ENCODE data around the gene RNLS. TPM values are rescaled to one million over a fixed set of nuclear protein-coding genes. Genes with fewer than 3 reads are reported as not detected.

The RNLS gene
- total RNA-seq, 1 experiment from 2014 or later, result 8.1 TPM

DNA sequence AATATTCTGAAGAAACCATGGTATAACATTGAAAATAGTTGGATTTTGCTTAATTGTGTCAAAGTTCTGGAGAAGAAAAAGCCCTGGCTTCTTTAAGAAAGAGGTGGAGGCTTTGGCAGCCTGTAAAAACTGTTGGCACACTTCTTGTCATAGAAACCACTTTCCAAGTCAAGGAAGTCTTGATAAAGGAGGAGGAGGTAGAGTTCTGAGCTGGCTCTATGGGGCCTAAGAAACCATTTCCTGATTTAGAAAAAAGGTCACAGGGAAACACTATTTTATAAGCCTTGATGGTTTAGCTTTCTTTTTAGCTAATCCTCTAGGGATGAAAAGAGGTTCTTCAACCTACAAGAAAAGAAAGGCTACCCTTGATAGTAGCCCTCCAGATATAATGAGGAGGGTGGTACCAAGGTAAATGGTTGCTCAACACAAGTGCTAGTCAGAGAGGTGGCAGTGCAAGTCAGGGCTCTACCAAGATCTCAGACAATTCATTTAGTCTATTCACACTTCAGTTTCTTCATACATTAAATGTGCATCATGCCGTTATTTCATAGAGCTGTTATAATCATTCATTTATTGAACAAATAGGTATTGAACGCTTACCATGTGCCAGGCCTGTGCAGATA, 346.9 kb downstream of the RNLS start:
- intact Hi-C loops (cut with micrococcal nuclease; ENCODE audit: unreplicated experiment), result no loop called here
- no peak overlapping the region for H3K4me3 ChIP-seq (ENCODE audit: low read depth, low read length, poor library complexity, severe bottlenecking)
- CTCF ChIA-PET, result no interaction called here

DNA sequence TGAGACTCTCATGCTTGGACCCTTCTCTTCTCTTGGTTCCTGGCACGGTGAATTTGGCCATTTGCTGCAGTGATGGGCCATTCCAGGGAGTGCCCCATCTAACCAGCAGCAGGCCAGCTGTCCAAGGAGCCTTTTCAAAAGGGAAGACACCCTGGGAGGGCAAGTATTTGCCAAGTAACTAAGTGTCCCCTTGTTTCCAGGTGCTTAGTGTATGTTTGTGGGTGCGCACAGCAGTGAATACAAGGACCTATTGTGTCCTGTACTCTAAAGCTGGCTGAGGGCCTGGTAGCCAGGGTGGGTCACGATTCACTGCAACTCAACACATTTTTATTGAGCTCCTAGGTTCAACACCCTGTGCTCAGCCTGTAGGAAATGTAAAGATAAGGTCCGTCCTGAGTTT, 348.8 kb downstream of the RNLS start:
- no peak overlapping the region for H3K4me3 ChIP-seq (ENCODE audit: low read depth, low read length, poor library complexity, severe bottlenecking)
- no peaks in the 10 kb centered on the region for H3K9me3 ChIP-seq (ENCODE audit: low read depth, low read length, poor library complexity, severe bottlenecking)
- TF ChIP-seq, protein P1, sequence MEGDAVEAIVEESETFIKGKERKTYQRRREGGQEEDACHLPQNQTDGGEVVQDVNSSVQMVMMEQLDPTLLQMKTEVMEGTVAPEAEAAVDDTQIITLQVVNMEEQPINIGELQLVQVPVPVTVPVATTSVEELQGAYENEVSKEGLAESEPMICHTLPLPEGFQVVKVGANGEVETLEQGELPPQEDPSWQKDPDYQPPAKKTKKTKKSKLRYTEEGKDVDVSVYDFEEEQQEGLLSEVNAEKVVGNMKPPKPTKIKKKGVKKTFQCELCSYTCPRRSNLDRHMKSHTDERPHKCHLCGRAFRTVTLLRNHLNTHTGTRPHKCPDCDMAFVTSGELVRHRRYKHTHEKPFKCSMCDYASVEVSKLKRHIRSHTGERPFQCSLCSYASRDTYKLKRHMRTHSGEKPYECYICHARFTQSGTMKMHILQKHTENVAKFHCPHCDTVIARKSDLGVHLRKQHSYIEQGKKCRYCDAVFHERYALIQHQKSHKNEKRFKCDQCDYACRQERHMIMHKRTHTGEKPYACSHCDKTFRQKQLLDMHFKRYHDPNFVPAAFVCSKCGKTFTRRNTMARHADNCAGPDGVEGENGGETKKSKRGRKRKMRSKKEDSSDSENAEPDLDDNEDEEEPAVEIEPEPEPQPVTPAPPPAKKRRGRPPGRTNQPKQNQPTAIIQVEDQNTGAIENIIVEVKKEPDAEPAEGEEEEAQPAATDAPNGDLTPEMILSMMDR (conservative IDR thresholded peaks at IDR 0.05; ENCODE audit: low read depth, low read length), result no peak
- no peak for TF ChIP-seq EZH2 (IDR thresholded peaks at IDR 0.05; ENCODE audit: borderline replicate concordance, low read depth, low read length, poor library complexity, severe bottlenecking)
- ChIA-PET CTCF (no interaction called here), POLR2A (ENCODE audit: low non-redundant PET) (no interaction called here)
- peaks cover under 1% of the 10 kb centered on the region for H3K27me3 ChIP-seq (replicated peaks; ENCODE audit: insufficient read depth, low read depth, low read length, poor library complexity)
- H3K27ac ChIP-seq (ENCODE audit: low read depth, low read length, poor library complexity, severe bottlenecking), result no peak overlapping the region
- intact Hi-C loops (cut with micrococcal nuclease; ENCODE audit: unreplicated experiment), result no loop called here
- BruUV-seq (replicated peaks), result no TSS peak
- no peak for DNase-seq (ENCODE audit: low spot score)
- H3K36me3 ChIP-seq (ENCODE audit: insufficient read depth, low read length, poor library complexity, severe bottlenecking), result no peaks in the 10 kb centered on the region
- no peaks in the 10 kb centered on the region for H3K4me1 ChIP-seq (ENCODE audit: insufficient read depth, low read length, poor library complexity, severe bottlenecking)

More for the DNA sequence above, 346.9 kb downstream of the RNLS start:
- BruUV-seq (replicated peaks), result no TSS peak
- H3K4me1 ChIP-seq (ENCODE audit: insufficient read depth, low read length, poor library complexity, severe bottlenecking), result no peaks in the 10 kb centered on the region
- H3K9me3 ChIP-seq (ENCODE audit: low read depth, low read length, poor library complexity, severe bottlenecking), result no peaks in the 10 kb centered on the region
- H3K27me3 ChIP-seq (replicated peaks; ENCODE audit: insufficient read depth, low read depth, low read length, poor library complexity), result peaks cover 6% of the 10 kb centered on the region
- DNase-seq (ENCODE audit: low spot score), result no peak
- no peak for TF ChIP-seq EZH2 (IDR thresholded peaks at IDR 0.05; ENCODE audit: borderline replicate concordance, low read depth, low read length, poor library complexity, severe bottlenecking)
- TF ChIP-seq, protein P1 (conservative IDR thresholded peaks at IDR 0.05; ENCODE audit: low read depth, low read length), result no peak
- POLR2A ChIA-PET (ENCODE audit: low non-redundant PET), result interaction anchor here (0.6 kb wide), 1 partner anchor 68 kb away, joined by 4 read pairs; no protein-coding TSS in a partner anchor
- no peak overlapping the region for H3K27ac ChIP-seq (ENCODE audit: low read depth, low read length, poor library complexity, severe bottlenecking)
- H3K36me3 ChIP-seq (ENCODE audit: insufficient read depth, low read length, poor library complexity, severe bottlenecking), result no peaks in the 10 kb centered on the region

DNA sequence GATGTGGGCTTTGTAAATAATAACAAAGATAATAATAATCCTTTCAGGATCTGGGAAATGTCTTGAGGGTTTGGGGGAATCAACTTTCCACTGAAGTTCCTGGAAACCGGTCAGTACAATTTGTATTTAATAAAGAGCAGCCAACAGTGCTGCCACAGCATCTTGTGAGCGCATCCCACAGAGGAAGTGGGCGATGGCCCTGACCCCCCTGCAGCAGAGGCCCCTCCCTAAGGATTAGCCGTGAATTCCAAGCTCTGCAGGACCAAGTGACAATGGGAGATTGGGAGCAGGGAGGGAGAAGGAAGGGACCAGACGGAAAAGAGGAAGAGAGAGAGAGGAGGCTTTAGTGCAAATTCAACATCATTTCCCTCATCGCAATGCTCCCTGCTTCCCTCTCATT, 349.2 kb downstream of the RNLS start:
- BruUV-seq (replicated peaks), result no TSS peak
- ChIA-PET POLR2A (ENCODE audit: low non-redundant PET) (no interaction called here), CTCF (no interaction called here)
- Histone ChIP-seq H3K9me3 (ENCODE audit: low read depth, low read length, poor library complexity, severe bottlenecking) (no peaks in the 10 kb centered on the region), H3K36me3 (ENCODE audit: insufficient read depth, low read length, poor library complexity, severe bottlenecking) (no peaks in the 10 kb centered on the region), H3K4me1 (ENCODE audit: insufficient read depth, low read length, poor library complexity, severe bottlenecking) (no peaks in the 10 kb centered on the region), H3K27ac (ENCODE audit: low read depth, low read length, poor library complexity, severe bottlenecking) (no peak overlapping the region), H3K27me3 (replicated peaks; ENCODE audit: insufficient read depth, low read depth, low read length, poor library complexity) (no peaks in the 10 kb centered on the region), H3K4me3 (ENCODE audit: low read depth, low read length, poor library complexity, severe bottlenecking) (no peak overlapping the region)
- DNase-seq (ENCODE audit: low spot score), result no peak
- intact Hi-C loops (cut with micrococcal nuclease; ENCODE audit: unreplicated experiment), result no loop called here
- no peak for TF ChIP-seq EZH2 (IDR thresholded peaks at IDR 0.05; ENCODE audit: borderline replicate concordance, low read depth, low read length, poor library complexity, severe bottlenecking)
- TF ChIP-seq, protein P1 (conservative IDR thresholded peaks at IDR 0.05; ENCODE audit: low read depth, low read length), result no peak

Measured in A673 (cell line).